Measurements from ENCODE around the gene EWSR1.
A peak's percentile ranks its signal among the peaks of the same experiment; 100 is the strongest.

EWSR1 gene

DNA sequence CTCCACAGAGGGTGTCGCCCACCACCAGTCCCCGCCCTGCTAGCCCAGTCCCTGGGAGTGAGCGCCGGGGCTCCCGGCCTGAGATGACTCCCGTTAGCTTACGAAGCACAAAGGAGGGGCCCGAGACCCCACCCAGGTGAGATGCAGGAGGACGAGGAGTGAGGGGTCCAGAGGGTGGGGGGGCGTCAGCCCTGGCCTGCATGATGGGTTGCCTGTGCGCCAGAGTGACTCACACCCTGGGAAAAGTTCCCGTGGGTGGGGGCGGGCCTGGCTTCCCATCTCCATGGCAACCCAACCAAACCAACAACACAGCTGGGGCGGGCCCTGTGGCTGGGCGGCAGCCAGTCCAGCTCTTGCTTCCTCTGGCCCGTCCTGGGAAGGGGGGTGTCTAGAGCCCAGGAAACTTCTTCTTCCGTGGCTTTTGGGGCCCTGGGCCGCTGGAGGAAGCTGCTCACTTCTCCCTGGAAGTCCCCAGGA lies 42.8 kb downstream of the EWSR1 start:
- Histone ChIP-seq H3K4me3 (ENCODE audit: low read depth in 1 of 2, low read length in 1 of 2) (no peak overlapping the region), H3K9me3 (no peaks in the 10 kb centered on the region), H3K27ac (no peak overlapping the region), H3K36me3 (no peaks in the 10 kb centered on the region), H3K27me3 (peaks cover 98% of the 10 kb centered on the region), H3K4me1 (ENCODE audit: control insufficient read depth in 1 of 2, insufficient read depth in 1 of 2, low read depth in 1 of 2, low read length in 1 of 2) (peaks cover 6 to 26% of the 10 kb centered on the region in 2 experiments)
- no peak for TF ChIP-seq CTCF (IDR thresholded peaks at IDR 0.05)

DNA sequence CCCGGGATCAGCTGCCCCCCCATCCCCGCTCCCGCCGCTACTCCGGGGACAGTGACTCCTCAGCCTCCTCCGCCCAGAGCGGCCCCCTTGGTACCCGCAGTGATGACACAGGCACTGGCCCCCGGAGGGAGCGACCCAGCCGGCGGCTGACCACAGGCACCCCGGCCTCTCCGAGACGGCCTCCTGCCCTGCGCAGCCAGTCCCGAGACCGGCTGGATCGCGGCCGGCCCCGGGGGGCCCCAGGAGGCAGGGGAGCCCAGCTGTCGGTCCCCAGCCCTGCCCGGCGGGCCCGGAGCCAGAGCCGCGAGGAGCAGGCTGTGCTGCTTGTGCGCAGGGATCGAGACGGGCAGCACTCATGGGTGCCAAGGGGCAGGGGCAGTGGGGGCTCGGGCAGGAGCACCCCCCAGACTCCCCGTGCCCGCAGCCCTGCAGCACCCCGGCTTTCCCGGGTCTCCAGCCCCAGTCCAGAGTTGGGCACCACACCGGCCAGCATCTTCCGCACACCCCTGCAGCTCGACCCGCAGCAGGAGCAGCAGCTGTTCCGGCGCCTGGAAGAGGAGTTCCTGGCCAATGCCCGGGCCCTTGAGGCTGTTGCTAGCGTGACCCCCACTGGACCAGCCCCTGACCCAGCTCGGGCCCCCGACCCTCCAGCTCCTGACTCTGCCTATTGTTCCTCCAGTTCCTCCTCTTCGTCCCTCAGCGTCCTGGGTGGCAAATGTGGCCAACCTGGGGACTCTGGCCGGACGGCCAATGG lies 43.6 kb downstream of the EWSR1 start:
- Histone ChIP-seq H3K27me3 (peaks cover 98% of the 10 kb centered on the region), H3K9me3 (no peaks in the 10 kb centered on the region), H3K4me1 (ENCODE audit: control insufficient read depth in 1 of 2, insufficient read depth in 1 of 2, low read depth in 1 of 2, low read length in 1 of 2) (peaks cover 3 to 20% of the 10 kb centered on the region in 2 experiments), H3K4me3 (ENCODE audit: low read depth in 1 of 2, low read length in 1 of 2) (no peak overlapping the region), H3K27ac (no peak overlapping the region), H3K36me3 (no peaks in the 10 kb centered on the region)
- TF ChIP-seq CTCF (IDR thresholded peaks at IDR 0.05) = no peak

DNA sequence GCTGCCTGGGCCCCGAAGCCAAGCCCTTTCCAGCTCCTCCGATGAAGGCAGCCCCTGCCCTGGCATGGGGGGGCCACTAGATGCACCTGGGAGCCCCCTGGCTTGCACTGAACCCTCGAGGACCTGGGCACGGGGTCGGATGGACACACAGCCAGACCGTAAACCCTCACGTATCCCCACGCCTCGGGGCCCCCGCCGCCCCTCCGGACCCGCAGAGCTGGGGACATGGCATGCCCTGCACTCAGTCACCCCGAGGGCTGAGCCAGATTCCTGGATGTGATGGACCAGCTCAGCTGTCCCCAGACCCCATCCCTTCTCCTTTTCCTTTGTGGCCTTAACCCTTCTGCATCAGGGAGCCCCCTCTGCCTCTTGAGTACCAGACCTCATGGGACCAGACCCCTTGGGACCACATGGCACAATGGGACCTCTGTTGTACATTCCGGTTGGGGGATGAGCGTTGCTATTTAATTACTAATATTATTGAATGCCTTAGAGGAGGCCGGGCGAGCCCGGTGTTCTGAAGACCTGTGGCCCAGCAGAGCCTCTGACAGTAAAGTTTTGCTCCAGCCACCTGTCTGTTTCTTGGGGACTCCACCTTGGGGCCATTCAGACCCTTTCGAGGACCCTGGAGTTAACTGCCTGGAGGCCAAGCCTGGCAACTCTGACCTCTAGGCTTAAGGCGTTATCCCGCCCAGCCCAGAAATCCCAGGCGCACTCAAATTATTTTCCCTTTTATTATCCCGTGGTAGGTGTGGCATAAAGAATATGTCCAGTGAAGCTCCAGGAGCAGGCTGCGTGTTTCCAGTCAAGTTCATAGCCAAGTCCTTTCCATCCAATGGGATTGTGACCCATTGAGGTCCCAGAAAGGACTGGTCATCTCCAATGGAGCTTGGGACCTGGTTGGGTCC lies 44.4 kb downstream of the EWSR1 start:
- H3K4me1 ChIP-seq (ENCODE audit: control insufficient read depth in 1 of 2, insufficient read depth in 1 of 2, low read depth in 1 of 2, low read length in 1 of 2) = peaks cover 3 to 13% of the 10 kb centered on the region in 2 experiments
- H3K9me3 ChIP-seq = no peaks in the 10 kb centered on the region

DNA sequence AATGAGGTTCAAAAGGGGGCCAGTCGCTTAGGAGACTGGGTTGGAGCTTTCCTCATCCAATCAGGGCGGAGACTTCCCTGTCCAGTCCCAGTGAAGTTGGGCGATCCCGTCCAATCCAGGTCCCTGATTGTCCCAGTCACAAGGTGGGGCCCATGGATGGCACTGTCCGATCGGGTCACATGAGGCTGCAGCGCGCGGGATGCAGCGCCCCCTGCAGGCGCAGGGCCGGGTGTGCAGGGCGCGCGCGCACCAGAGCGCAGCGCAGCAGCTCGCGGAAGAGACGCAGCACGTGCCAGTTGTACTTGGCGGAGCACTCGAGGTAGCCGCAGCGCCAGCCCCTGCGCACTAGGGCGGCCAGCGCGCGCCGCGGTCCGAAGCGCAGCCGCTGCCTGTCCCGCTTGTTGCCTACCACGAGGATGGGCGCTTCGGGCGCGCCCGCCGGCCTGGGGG lies 45.1 kb downstream of the EWSR1 start:
- Histone ChIP-seq H3K4me1 (ENCODE audit: control insufficient read depth in 1 of 2, insufficient read depth in 1 of 2, low read depth in 1 of 2, low read length in 1 of 2) (peaks cover 3 to 13% of the 10 kb centered on the region in 2 experiments), H3K27ac (no peak overlapping the region), H3K27me3 (peaks cover 98% of the 10 kb centered on the region), H3K36me3 (no peaks in the 10 kb centered on the region), H3K4me3 (ENCODE audit: low read depth in 1 of 2, low read length in 1 of 2) (no peak overlapping the region), H3K9me3 (no peaks in the 10 kb centered on the region)
- peak; percentile 32 for TF ChIP-seq CTCF (IDR thresholded peaks at IDR 0.05)

More for the DNA sequence above, 44.4 kb downstream of the EWSR1 start:
- no peak overlapping the region for H3K4me3 ChIP-seq (ENCODE audit: low read depth in 1 of 2, low read length in 1 of 2)
- H3K27me3 ChIP-seq = peaks cover 98% of the 10 kb centered on the region
- no peak for TF ChIP-seq CTCF (IDR thresholded peaks at IDR 0.05)
- H3K36me3 ChIP-seq = no peaks in the 10 kb centered on the region
- H3K27ac ChIP-seq = no peak overlapping the region

DNA sequence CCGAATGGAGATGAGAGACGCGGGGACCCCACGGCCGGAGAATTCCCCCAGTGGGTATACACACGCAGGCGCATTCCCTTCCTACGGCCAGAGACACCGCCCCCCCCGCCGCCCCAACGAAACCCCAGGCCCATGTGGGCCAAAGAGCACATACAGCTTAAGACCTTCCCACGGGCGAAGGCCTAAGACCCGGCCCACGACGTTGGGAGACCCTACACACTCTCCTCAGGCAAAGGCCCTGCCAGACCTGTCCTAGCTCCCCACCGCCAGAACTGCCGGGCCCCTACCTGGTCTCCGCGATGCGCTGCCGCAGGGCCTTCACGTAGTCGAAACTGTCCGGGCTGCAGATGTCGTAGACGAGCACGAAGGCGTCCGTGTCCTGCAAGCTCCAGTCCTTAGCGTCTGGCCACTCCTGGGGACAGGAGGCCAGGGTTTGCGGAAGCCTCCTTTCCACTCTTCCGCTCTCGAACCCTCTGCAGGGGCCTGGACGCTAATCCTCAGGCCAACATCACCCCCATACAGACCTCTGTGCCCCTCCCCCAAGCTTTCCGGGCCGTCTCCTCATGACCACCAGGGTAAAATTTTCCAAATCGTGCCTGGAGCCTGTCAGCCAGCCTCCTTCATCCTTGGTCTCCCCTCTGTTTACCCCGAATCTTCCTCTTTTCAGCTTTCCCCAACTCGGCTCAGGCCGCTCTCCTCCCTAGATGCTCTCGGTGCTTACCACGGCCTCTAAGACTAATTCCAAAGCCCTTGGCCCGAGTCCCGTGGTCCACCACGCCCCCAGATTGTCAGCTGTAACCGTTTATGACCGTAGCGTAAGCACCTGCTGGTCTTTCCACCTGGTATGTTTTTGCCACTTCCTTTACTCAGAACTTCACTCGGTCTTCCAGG lies 45.8 kb downstream of the EWSR1 start:
- H3K27me3 ChIP-seq = peaks cover 91% of the 10 kb centered on the region
- H3K36me3 ChIP-seq = no peaks in the 10 kb centered on the region
- peaks cover 3 to 13% of the 10 kb centered on the region in 2 experiments for H3K4me1 ChIP-seq (ENCODE audit: control insufficient read depth in 1 of 2, insufficient read depth in 1 of 2, low read depth in 1 of 2, low read length in 1 of 2)
- H3K4me3 ChIP-seq (ENCODE audit: low read depth in 1 of 2, low read length in 1 of 2) = no peak overlapping the region
- TF ChIP-seq CTCF (IDR thresholded peaks at IDR 0.05) = no peak
- H3K27ac ChIP-seq = no peak overlapping the region
- no peaks in the 10 kb centered on the region for H3K9me3 ChIP-seq

Data from neutrophil (primary cell).